HepG2 (cell line): ENCODE data around the gene ORM1.

Source experiments
- KDM2A ChIP-seq: sonication (generic); formaldehyde crosslinking; IDR thresholded peaks from 2 replicates; pipeline ENCODE4 v1.4.0; 2020; ENCODE audit warnings: low read depth, missing genetic modification reagents, borderline replicate concordance
- MAX ChIP-seq: IDR thresholded peaks from 2 replicates; pipeline ENCODE4 v1.6.1; 2012; ENCODE audit warnings: inconsistent platforms
- ZBTB20 ChIP-seq: sonication (generic); formaldehyde crosslinking; IDR thresholded peaks from 2 replicates; pipeline ENCODE4 v1.8.1; 2023; ENCODE audit warnings: missing genetic modification reagents, low read depth, mild to moderate bottlenecking, borderline replicate concordance
- ZNF234 ChIP-seq: sonication (generic); formaldehyde crosslinking; conservative IDR thresholded peaks from 2 replicates; pipeline ENCODE4 v1.5.1; 2020; ENCODE audit warnings: mild to moderate bottlenecking, missing genetic modification reagents
- TF ChIP-seq, protein P1 (sequence below): sonication (generic); formaldehyde crosslinking; IDR thresholded peaks from 2 replicates; pipeline ENCODE4 v1.4.0; 2020; ENCODE audit warnings: mild to moderate bottlenecking, low read depth, missing genetic modification reagents

- no peak for TF ChIP-seq ZNF234 (CRISPR knock-in tag)
- TF ChIP-seq, protein P1, sequence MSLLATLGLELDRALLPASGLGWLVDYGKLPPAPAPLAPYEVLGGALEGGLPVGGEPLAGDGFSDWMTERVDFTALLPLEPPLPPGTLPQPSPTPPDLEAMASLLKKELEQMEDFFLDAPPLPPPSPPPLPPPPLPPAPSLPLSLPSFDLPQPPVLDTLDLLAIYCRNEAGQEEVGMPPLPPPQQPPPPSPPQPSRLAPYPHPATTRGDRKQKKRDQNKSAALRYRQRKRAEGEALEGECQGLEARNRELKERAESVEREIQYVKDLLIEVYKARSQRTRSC (CRISPR knock-in tag), result no peak
- TF ChIP-seq KDM2A (CRISPR knock-in tag), result no peak
- TF ChIP-seq MAX, result no peak
- no peak for TF ChIP-seq ZBTB20 (CRISPR knock-in tag)
Measured at GRCh38 chr9:114315723-114316363, 7.1 kb upstream of the ORM1 start.
